Esophagus muscularis mucosa (tissue), 4 donors: Measurements from ENCODE around the gene TTC27.

Experiments
- EP300 ChIP-seq: sonication (generic); formaldehyde crosslinking; IDR thresholded peaks from one replicate; pipeline ENCODE4 v1.6.1; 2017; ENCODE audit warnings: antibody characterized with exemption
- POLR2A ChIP-seq: fragments of 450-650 bp; IDR thresholded peaks from one replicate; pipeline ENCODE4 v1.6.1; 2017; ENCODE audit warnings: antibody characterized with exemption, moderate library complexity, mild to moderate bottlenecking, low read depth
- POLR2AphosphoS5 ChIP-seq, 2 donors: sonication (generic); formaldehyde crosslinking; IDR thresholded peaks; one replicate each; pipeline ENCODE4 v1.6.1; 2017; ENCODE audit warnings: antibody characterized with exemption in 2 of 2
- TF ChIP-seq, protein P1 (sequence below), 3 experiments: fragments of 200-600 bp in 2 of 3; fragments of 450-650 bp in 1 of 3; sonication (generic) in 2 of 3; IDR thresholded peaks; one replicate each; pipeline ENCODE4 v1.5.1; 2017 to 2019; ENCODE audit warnings: antibody characterized with exemption in 3 of 3, mild to moderate bottlenecking in 2 of 3, moderate library complexity in 1 of 3

DNA sequence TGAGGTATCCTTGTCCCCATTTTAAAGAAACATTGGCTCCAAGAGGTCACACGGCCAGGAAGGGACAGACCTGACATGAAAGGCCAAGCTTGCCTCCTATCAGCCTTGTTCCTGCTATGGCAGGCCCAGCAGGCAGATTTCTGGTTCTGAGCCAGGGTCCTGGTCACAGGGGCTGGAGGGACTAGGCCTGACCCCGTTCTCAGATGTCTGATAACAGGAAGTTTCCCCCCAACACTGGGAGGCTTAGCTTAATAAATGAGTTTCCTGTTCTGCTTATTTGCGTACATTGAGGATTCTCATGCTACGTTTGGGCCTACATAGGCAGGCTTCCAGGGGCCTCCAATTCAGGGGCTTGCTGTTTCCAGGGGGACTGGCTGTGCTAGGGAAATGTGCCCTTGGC lies 211.1 kb downstream of the TTC27 start:
- TF ChIP-seq, protein P1, sequence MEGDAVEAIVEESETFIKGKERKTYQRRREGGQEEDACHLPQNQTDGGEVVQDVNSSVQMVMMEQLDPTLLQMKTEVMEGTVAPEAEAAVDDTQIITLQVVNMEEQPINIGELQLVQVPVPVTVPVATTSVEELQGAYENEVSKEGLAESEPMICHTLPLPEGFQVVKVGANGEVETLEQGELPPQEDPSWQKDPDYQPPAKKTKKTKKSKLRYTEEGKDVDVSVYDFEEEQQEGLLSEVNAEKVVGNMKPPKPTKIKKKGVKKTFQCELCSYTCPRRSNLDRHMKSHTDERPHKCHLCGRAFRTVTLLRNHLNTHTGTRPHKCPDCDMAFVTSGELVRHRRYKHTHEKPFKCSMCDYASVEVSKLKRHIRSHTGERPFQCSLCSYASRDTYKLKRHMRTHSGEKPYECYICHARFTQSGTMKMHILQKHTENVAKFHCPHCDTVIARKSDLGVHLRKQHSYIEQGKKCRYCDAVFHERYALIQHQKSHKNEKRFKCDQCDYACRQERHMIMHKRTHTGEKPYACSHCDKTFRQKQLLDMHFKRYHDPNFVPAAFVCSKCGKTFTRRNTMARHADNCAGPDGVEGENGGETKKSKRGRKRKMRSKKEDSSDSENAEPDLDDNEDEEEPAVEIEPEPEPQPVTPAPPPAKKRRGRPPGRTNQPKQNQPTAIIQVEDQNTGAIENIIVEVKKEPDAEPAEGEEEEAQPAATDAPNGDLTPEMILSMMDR (IDR thresholded peaks at IDR 0.05), result no peak
- TF ChIP-seq POLR2AphosphoS5 (IDR thresholded peaks at IDR 0.05) (no peak), POLR2A (no peak), EP300 (no peak)
